Ishikawa (cell line): Measurements from ENCODE around the gene PTPRM.

Experiments used
- CEBPB ChIP-seq: IDR thresholded peaks from 2 replicates; pipeline ENCODE4 v1.6.1; 2012
- CREB1 ChIP-seq: IDR thresholded peaks from 2 replicates; pipeline ENCODE4 v1.6.1; 2012; ENCODE audit warnings: low read depth
- EGR1 ChIP-seq: IDR thresholded peaks from 2 replicates; pipeline ENCODE4 v1.6.1; 2012
- EP300 ChIP-seq: IDR thresholded peaks from 2 replicates; pipeline ENCODE4 v1.6.1; 2012; ENCODE audit warnings: borderline replicate concordance
- FOXM1 ChIP-seq: IDR thresholded peaks from 2 replicates; pipeline ENCODE4 v1.6.1; 2012; ENCODE audit warnings: low read depth, borderline replicate concordance
- MAX ChIP-seq: IDR thresholded peaks from 2 replicates; pipeline ENCODE4 v1.6.1; 2012
- NFIC ChIP-seq: IDR thresholded peaks from 2 replicates; pipeline ENCODE4 v1.6.1; 2012
- RAD21 ChIP-seq: IDR thresholded peaks from 2 replicates; pipeline ENCODE4 v1.6.1; 2012; ENCODE audit warnings: low read depth
- TAF1 ChIP-seq: IDR thresholded peaks from 2 replicates; pipeline ENCODE4 v1.6.1; 2012; ENCODE audit warnings: low read depth, mild to moderate bottlenecking
- TCF12 ChIP-seq: IDR thresholded peaks from 2 replicates; pipeline ENCODE4 v1.6.1; 2012; ENCODE audit warnings: low read depth
- TEAD4 ChIP-seq: IDR thresholded peaks from 2 replicates; pipeline ENCODE4 v1.6.1; 2012
- USF1 ChIP-seq: IDR thresholded peaks from 2 replicates; pipeline ENCODE4 v1.6.1; 2012
- YY1 ChIP-seq: IDR thresholded peaks from 2 replicates; pipeline ENCODE4 v1.6.1; 2012; ENCODE audit warnings: low read depth
- ZBTB7A ChIP-seq: IDR thresholded peaks from 2 replicates; pipeline ENCODE4 v1.6.1; 2012; ENCODE audit warnings: low read depth
- TF ChIP-seq, protein P1 (sequence below): IDR thresholded peaks from 2 replicates; pipeline ENCODE4 v1.6.1; 2012; ENCODE audit warnings: low read depth, mild to moderate bottlenecking

Gene PTPRM

DNA sequence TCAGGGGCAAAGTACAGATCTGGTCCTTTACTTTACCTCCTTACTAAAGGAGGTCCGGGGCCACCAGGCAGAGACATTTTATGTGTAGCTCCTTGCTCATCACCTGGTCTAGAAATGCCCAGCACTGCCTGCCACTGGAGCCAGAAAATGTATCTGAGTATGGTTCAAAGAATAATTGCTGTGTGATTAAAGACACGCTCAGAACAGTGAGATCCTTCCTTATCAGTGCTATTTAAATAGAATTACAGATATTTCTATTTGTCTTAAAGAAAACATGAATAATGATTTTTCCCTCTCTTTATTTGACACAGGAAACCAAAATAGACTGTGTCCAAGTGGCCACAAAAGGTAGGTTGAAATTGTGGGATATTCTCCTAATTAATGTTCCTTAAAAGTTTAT, 547.4 kb downstream of the PTPRM start:
- TF ChIP-seq TAF1 (no peak), EGR1 (no peak), USF1 (no peak), YY1 (no peak), TCF12 (no peak), TEAD4 (no peak), CREB1 (no peak), NFIC (no peak), EP300 (no peak), RAD21 (no peak), MAX (no peak), CEBPB (no peak), FOXM1 (no peak), ZBTB7A (no peak)
- TF ChIP-seq, protein P1, sequence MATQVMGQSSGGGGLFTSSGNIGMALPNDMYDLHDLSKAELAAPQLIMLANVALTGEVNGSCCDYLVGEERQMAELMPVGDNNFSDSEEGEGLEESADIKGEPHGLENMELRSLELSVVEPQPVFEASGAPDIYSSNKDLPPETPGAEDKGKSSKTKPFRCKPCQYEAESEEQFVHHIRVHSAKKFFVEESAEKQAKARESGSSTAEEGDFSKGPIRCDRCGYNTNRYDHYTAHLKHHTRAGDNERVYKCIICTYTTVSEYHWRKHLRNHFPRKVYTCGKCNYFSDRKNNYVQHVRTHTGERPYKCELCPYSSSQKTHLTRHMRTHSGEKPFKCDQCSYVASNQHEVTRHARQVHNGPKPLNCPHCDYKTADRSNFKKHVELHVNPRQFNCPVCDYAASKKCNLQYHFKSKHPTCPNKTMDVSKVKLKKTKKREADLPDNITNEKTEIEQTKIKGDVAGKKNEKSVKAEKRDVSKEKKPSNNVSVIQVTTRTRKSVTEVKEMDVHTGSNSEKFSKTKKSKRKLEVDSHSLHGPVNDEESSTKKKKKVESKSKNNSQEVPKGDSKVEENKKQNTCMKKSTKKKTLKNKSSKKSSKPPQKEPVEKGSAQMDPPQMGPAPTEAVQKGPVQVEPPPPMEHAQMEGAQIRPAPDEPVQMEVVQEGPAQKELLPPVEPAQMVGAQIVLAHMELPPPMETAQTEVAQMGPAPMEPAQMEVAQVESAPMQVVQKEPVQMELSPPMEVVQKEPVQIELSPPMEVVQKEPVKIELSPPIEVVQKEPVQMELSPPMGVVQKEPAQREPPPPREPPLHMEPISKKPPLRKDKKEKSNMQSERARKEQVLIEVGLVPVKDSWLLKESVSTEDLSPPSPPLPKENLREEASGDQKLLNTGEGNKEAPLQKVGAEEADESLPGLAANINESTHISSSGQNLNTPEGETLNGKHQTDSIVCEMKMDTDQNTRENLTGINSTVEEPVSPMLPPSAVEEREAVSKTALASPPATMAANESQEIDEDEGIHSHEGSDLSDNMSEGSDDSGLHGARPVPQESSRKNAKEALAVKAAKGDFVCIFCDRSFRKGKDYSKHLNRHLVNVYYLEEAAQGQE, result no peak

DNA sequence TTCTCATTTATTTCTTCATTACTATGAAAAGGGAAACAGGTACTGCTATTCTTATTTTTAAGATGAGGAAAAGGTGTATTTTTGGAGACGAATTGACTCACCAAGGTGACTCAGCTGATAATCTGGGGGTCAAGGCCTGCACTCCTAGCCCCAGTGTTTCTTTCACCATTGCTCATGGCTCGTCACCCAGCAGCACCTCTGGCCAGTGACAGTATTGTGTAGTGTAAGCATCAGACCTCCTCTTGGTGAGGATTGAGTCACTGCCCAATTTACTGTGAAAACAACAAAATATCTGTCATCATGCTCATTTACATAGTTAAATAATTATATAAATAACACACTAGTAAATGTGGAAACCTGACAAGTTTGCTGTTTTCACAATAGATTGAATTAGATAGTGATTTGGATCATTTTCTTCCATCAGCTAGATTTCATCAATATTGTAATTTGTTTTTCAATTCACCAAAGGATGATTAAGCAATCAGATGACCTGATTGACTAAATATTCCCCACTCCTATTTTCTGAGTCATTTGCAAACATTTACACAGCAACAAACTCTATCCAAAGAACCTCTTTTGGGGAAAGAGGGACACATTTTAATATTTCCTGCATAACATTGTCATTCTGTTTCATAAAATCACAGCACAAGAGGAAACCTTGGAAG, 549.4 kb downstream of the PTPRM start:
- TF ChIP-seq RAD21 (no peak), ZBTB7A (no peak), CREB1 (no peak), TCF12 (no peak), YY1 (no peak), FOXM1 (no peak), TEAD4 (no peak)

DNA sequence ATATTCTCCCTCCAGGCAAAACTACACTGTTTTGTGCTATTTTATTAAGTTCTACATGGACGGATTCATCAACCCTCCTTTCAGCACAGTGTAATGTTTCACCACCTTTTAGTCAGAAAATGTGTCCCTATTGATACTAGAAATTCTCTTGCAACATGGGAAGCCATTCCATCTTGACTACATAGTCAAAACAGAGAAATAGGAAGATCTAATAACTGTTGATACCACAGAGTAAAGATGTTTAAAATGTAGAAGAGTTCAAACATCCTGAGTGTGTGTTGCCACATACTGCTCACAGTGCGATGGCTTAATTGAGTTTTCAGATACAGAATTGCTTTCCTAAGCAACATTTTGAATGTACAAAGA, 549.9 kb downstream of the PTPRM start:
- TF ChIP-seq RAD21, result no peak
- TF ChIP-seq CEBPB, result no peak
- TF ChIP-seq YY1, result no peak
- no peak for TF ChIP-seq ZBTB7A
- no peak for TF ChIP-seq EP300
- TF ChIP-seq MAX, result no peak
- no peak for TF ChIP-seq TAF1
- TF ChIP-seq EGR1, result no peak
- no peak for TF ChIP-seq USF1
- TF ChIP-seq FOXM1, result no peak
- no peak for TF ChIP-seq CREB1
- no peak for TF ChIP-seq NFIC

DNA sequence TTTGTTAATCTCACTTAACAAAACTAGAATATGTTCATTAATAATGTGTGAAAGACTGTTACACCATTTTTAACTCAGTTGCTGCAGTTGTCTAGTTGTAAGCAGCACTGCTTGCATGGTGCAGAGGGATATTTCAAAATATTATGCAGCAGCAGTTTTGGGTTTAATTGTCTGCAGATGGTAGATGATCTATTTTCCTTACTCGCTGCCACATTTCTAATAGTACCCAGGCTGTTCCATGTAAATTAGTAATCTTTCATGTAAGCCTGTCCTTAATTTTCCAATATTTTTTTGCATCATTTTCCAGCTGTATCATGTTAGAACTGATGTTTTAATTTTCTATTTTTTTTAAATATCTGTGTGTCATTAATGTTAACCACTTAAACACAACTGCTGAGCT, 554.0 kb downstream of the PTPRM start:
- no peak for TF ChIP-seq MAX
- TF ChIP-seq CREB1, result no peak
- no peak for TF ChIP-seq TAF1
- TF ChIP-seq EP300, result no peak
- TF ChIP-seq YY1, result no peak
- TF ChIP-seq TCF12, result no peak
- TF ChIP-seq ZBTB7A, result no peak
- TF ChIP-seq RAD21, result no peak
- TF ChIP-seq USF1, result no peak
- TF ChIP-seq, protein P1, result no peak
- TF ChIP-seq CEBPB, result no peak
- no peak for TF ChIP-seq EGR1

GRCh38 chr18:8121942-8122480, 554.9 kb downstream of the PTPRM start:
- TF ChIP-seq TEAD4, result no peak
- TF ChIP-seq, protein P1, result no peak
